Right ventricle myocardium superior (tissue), 1 donor: ENCODE data around the gene SMIM13. TPM values are rescaled to one million over a fixed set of nuclear protein-coding genes. Genes with fewer than 3 reads are reported as not detected.
"Not testable (repeated sequence)": the region's sequence is repeated elsewhere in the genome, so short reads cannot be mapped to it uniquely, and the experiment has no call there.

Experiments
- ATAC-seq: fragments of 200-7000 bp; cut with Tn5 transposase; one replicate; pipeline ENCODE4 v1.9.1; 2020; ENCODE audit warnings: mild to moderate bottlenecking; ENCODE audit not compliant: poor library complexity
- DNase-seq: peaks from one replicate; pipeline ENCODE4 v3.0.0-alpha.2; 2020
- intact Hi-C: fragments of 100-400 bp; cut with DNase I; formaldehyde crosslinking; loops from one replicate; pipeline ENCODE4 v1.11.2; 2022
- total RNA-seq: library from RNA; stranded (reverse); fragmentation: NEBNext Ultra II Directional; extraction: Animal tissue kit (Norgen Biotek cat#: 25700); gene quantifications from one replicate; pipeline ENCODE4 v1.2.1, GENCODE V29; 2021
- donor health status: DM: no; HTN: yes; CAD: no; lungs with severe emphysema.

Gene SMIM13
- total RNA-seq, 1 donor from 2014 or later, result 11.8 TPM

GRCh38 chr6:11076540-11076939 lies 17.1 kb upstream of the SMIM13 start:
- no peak for ATAC-seq
- no peak for DNase-seq
- intact Hi-C loops, result no loop called here

- no peak for DNase-seq
- ATAC-seq, result no peak
- intact Hi-C loops, result no loop called here
Measured at GRCh38 chr6:11078266-11078665, 15.4 kb upstream of the SMIM13 start.

- no peak for ATAC-seq
- DNase-seq, result no peak
- intact Hi-C loops, result no loop called here
Measured at GRCh38 chr6:11080296-11080695, 13.3 kb upstream of the SMIM13 start.

GRCh38 chr6:11083491-11083890 lies 10.1 kb upstream of the SMIM13 start:
- no peak for ATAC-seq
- DNase-seq, result no peak
- intact Hi-C loops, result no loop called here

- ATAC-seq (no peak), DNase-seq (no peak)
- intact Hi-C loops, result no loop called here
Measured at GRCh38 chr6:11083956-11084355, 9.7 kb upstream of the SMIM13 start.

GRCh38 chr6:11085758-11086435 lies 7.7 kb upstream of the SMIM13 start:
- no peak for DNase-seq
- ATAC-seq, result no peak
- intact Hi-C loops, result no loop called here

GRCh38 chr6:11087141-11087812 lies 6.4 kb upstream of the SMIM13 start:
- ATAC-seq, intact Hi-C loops, DNase-seq: not testable (repeated sequence)

GRCh38 chr6:11089695-11090094 lies 3.9 kb upstream of the SMIM13 start:
- ATAC-seq (no peak), DNase-seq (no peak)
- intact Hi-C loops, result no loop called here

- intact Hi-C loops, ATAC-seq, DNase-seq: not testable (repeated sequence)
Measured at GRCh38 chr6:11091141-11091540, 2.5 kb upstream of the SMIM13 start.

GRCh38 chr6:11092668-11093375 lies 812 bp upstream of the SMIM13 start:
- DNase-seq (no peak), ATAC-seq (peak; percentile 16)
- intact Hi-C loops, result no loop called here

GRCh38 chr6:11093376-11093625 lies 333 bp upstream of the SMIM13 start:
- no peak for DNase-seq
- intact Hi-C loops, result no loop called here
- ATAC-seq, result peak; percentile 28

- ATAC-seq (peak; percentile 20), DNase-seq (peak; percentile 59)
Measured at GRCh38 chr6:11094411-11094851, 797 bp downstream of the SMIM13 start.

GRCh38 chr6:11094941-11095340 lies 1.3 kb downstream of the SMIM13 start:
- ATAC-seq (no peak), DNase-seq (no peak)
- intact Hi-C loops, result no loop called here

More at GRCh38 chr6:11094411-11094851, 797 bp downstream of the SMIM13 start:
- intact Hi-C loops, result no loop called here

GRCh38 chr6:11096109-11096508 lies 2.5 kb downstream of the SMIM13 start:
- intact Hi-C loops, result no loop called here
- no peak for DNase-seq
- ATAC-seq, result no peak

GRCh38 chr6:11097476-11097875 lies 3.8 kb downstream of the SMIM13 start:
- intact Hi-C loops, result no loop called here
- ATAC-seq, result no peak
- DNase-seq, result no peak

GRCh38 chr6:11098004-11098403 lies 4.4 kb downstream of the SMIM13 start:
- intact Hi-C loops, result no loop called here
- no peak for ATAC-seq
- no peak for DNase-seq

- intact Hi-C loops, result no loop called here
- ATAC-seq (no peak), DNase-seq (no peak)
Measured at GRCh38 chr6:11101417-11101816, 7.8 kb downstream of the SMIM13 start.

GRCh38 chr6:11103065-11103464 lies 9.4 kb downstream of the SMIM13 start:
- intact Hi-C loops, result no loop called here
- ATAC-seq (no peak), DNase-seq (no peak)

- no peak for ATAC-seq
- intact Hi-C loops, result no loop called here
Measured at GRCh38 chr6:11108726-11109125, 15.1 kb downstream of the SMIM13 start.

More at GRCh38 chr6:11108726-11109125, 15.1 kb downstream of the SMIM13 start:
- DNase-seq, result no peak
